ENCODE measurements around the gene MPPE1.

GRCh38 chr18:11906176-11906575 lies 1.9 kb downstream of the MPPE1 start:
- TF ChIP-seq CTCF (IDR thresholded peaks at IDR 0.05) (no peak), POLR2A (IDR thresholded peaks at IDR 0.05) (no peak)

Data from right lobe of liver (tissue), 4 donors.